HG03060 (cell line): ENCODE results near the gene HVCN1.

Experiments
- ATAC-seq: cut with Tn5 transposase; IDR thresholded peaks from one replicate; pipeline ENCODE4 v1.9.1; 2021; ENCODE audit warnings: low read depth, moderate number of reproducible peaks; ENCODE audit not compliant: unreplicated experiment

HVCN1 gene

GRCh38 chr12:110699591-110700445 is 10.9 kb upstream of the HVCN1 start:
- no peak for ATAC-seq

- ATAC-seq = peak; percentile 76
Observed at GRCh38 chr12:110698171-110698902, 9.4 kb upstream of the HVCN1 start.

GRCh38 chr12:110697236-110697635 is 8.3 kb upstream of the HVCN1 start:
- no peak for ATAC-seq

- no peak for ATAC-seq
Observed at GRCh38 chr12:110696283-110696682, 7.4 kb upstream of the HVCN1 start.

- no peak for ATAC-seq
Observed at GRCh38 chr12:110694330-110694901, 5.5 kb upstream of the HVCN1 start.

GRCh38 chr12:110693731-110694130 is 4.8 kb upstream of the HVCN1 start:
- no peak for ATAC-seq

- ATAC-seq = no peak
Observed at GRCh38 chr12:110690127-110690430, 1.2 kb upstream of the HVCN1 start.

- ATAC-seq = no peak
Observed at GRCh38 chr12:110689281-110690126, 589 bp upstream of the HVCN1 start.

- no peak for ATAC-seq
Observed at GRCh38 chr12:110687396-110688169, 1.3 kb downstream of the HVCN1 start.

GRCh38 chr12:110686294-110686903 is 2.5 kb downstream of the HVCN1 start:
- no peak for ATAC-seq

- no peak for ATAC-seq
Observed at GRCh38 chr12:110684312-110684836, 4.5 kb downstream of the HVCN1 start.

- no peak for ATAC-seq
Observed at GRCh38 chr12:110683888-110684287, 5.0 kb downstream of the HVCN1 start.

GRCh38 chr12:110680032-110680431 is 8.9 kb downstream of the HVCN1 start:
- ATAC-seq = no peak

- ATAC-seq = no peak
Observed at GRCh38 chr12:110679201-110679600, 9.7 kb downstream of the HVCN1 start.

GRCh38 chr12:110677982-110678381 is 10.9 kb downstream of the HVCN1 start:
- ATAC-seq = no peak

- peak; percentile 64 for ATAC-seq
Observed at GRCh38 chr12:110677206-110677911, 11.6 kb downstream of the HVCN1 start.

- ATAC-seq = no peak
Observed at GRCh38 chr12:110676171-110676570, 12.7 kb downstream of the HVCN1 start.

- ATAC-seq = peak; percentile 27
Observed at GRCh38 chr12:110670161-110670701, 18.7 kb downstream of the HVCN1 start.

- peak; percentile 24 for ATAC-seq
Observed at GRCh38 chr12:110669193-110669502, 19.8 kb downstream of the HVCN1 start.
